Hematopoietic multipotent progenitor cell treated with erythropoietin and hydrocortisone succinate and interleukin-3 and kit ligand, for 4 days (in vitro differentiated cells): ENCODE results near the gene GPR22.
A peak's percentile ranks its signal among the peaks of the same experiment; 100 is the strongest.

Experiments used
- DNase-seq: peaks from one replicate; pipeline ENCODE4 v3.0.0-alpha.2; 2015

The GPR22 gene

GRCh38 chr7:107480932-107481331 is 11.1 kb downstream of the GPR22 start:
- DNase-seq = peak; percentile 17

- DNase-seq = peak; percentile 27
Observed at GRCh38 chr7:107482571-107482970, 12.7 kb downstream of the GPR22 start.

GRCh38 chr7:107486041-107486440 is 16.2 kb downstream of the GPR22 start:
- no peak for DNase-seq

- no peak for DNase-seq
Observed at GRCh38 chr7:107492875-107493274, 23.0 kb downstream of the GPR22 start.

GRCh38 chr7:107494315-107494751 is 24.5 kb downstream of the GPR22 start:
- no peak for DNase-seq

- DNase-seq = no peak
Observed at GRCh38 chr7:107494884-107495283, 25.0 kb downstream of the GPR22 start.

- DNase-seq = peak; percentile 30
Observed at GRCh38 chr7:107495516-107495915, 25.7 kb downstream of the GPR22 start.

- DNase-seq = no peak
Observed at GRCh38 chr7:107499731-107500130, 29.9 kb downstream of the GPR22 start.

- peak; percentile 85 for DNase-seq
Observed at GRCh38 chr7:107501593-107501992, 31.7 kb downstream of the GPR22 start.

GRCh38 chr7:107502154-107502553 is 32.3 kb downstream of the GPR22 start:
- no peak for DNase-seq

GRCh38 chr7:107502797-107503196 is 32.9 kb downstream of the GPR22 start:
- DNase-seq = no peak

GRCh38 chr7:107503687-107504086 is 33.8 kb downstream of the GPR22 start:
- DNase-seq = no peak

GRCh38 chr7:107505362-107505761 is 35.5 kb downstream of the GPR22 start:
- no peak for DNase-seq

GRCh38 chr7:107505997-107506673 is 36.3 kb downstream of the GPR22 start:
- peak; percentile 10 for DNase-seq

GRCh38 chr7:107506674-107507339 is 37.0 kb downstream of the GPR22 start:
- peak; percentile 49 for DNase-seq
